ENCODE results near the gene C1QTNF1. TPM values are rescaled to one million over a fixed set of nuclear protein-coding genes. Genes with fewer than 3 reads are reported as not detected.

Gene C1QTNF1
- total RNA-seq, 1 donor, result 13.8 TPM

DNA sequence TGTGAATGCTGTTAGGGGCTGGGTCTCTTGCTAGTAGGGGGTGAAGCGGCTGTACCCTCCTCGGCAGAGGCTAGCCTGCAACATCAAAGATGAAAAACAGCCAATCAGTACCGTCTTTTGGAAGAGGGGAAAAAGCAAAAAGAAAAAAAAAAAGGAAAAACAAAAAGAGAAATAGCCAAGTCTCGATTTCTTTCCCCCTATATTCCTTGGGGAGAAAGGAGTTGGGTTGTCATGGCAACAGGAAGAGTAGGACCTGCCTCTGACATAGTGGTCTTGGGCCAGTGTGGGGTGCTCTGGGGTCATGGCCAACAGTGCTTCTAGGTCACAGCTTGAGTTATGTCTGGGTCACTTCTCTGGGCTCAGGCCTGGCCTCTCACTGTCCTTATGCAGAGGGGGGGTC lies 68.6 kb downstream of the C1QTNF1 start:
- Histone ChIP-seq H3K9me3 (ENCODE audit: low read depth, low read length) (no peaks in the 10 kb centered on the region), H3K4me1 (ENCODE audit: insufficient read depth, low read length) (no peaks in the 10 kb centered on the region), H3K36me3 (ENCODE audit: insufficient read depth, low read length) (no peaks in the 10 kb centered on the region), H3K27ac (ENCODE audit: low read depth, low read length) (no peak overlapping the region), H3K27me3 (ENCODE audit: insufficient read depth, low read length) (peaks cover 32% of the 10 kb centered on the region), H4K20me1 (ENCODE audit: insufficient read depth, low read length) (peaks cover 9% of the 10 kb centered on the region), H3K4me2 (ENCODE audit: insufficient read depth, low read length) (no peak overlapping the region), H3K79me2 (ENCODE audit: insufficient read depth, low read length) (no peaks in the 10 kb centered on the region), H2AFZ (ENCODE audit: low read length) (no peak overlapping the region), H3K4me3 (ENCODE audit: insufficient read depth, low read length) (no peak overlapping the region)
- no peak for DNase-seq (ENCODE audit: insufficient read length, low spot score, missing footprints)
- TF ChIP-seq, protein P1, sequence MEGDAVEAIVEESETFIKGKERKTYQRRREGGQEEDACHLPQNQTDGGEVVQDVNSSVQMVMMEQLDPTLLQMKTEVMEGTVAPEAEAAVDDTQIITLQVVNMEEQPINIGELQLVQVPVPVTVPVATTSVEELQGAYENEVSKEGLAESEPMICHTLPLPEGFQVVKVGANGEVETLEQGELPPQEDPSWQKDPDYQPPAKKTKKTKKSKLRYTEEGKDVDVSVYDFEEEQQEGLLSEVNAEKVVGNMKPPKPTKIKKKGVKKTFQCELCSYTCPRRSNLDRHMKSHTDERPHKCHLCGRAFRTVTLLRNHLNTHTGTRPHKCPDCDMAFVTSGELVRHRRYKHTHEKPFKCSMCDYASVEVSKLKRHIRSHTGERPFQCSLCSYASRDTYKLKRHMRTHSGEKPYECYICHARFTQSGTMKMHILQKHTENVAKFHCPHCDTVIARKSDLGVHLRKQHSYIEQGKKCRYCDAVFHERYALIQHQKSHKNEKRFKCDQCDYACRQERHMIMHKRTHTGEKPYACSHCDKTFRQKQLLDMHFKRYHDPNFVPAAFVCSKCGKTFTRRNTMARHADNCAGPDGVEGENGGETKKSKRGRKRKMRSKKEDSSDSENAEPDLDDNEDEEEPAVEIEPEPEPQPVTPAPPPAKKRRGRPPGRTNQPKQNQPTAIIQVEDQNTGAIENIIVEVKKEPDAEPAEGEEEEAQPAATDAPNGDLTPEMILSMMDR (IDR thresholded peaks at IDR 0.05; ENCODE audit: extremely low read depth, low read depth, low read length), result no peak

DNA sequence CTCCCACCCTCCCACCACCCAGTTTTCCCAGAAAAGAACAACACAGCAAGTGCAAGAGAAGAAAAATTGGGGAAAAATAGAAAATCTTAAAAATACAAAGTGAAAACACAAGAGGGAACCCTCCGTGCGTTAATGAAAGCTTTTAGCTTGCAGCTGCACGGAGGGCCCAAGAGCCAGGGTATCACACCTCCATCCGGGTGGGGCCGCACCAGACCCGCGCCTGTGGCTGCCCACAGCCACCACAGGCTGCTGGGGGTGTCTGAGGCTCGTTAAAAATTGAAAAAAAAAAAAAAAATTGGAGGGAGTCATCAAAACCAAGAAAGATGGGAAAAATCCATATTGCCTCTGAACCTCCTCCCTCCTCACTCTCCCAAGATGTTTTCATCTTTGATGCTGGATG lies 69.3 kb downstream of the C1QTNF1 start:
- Histone ChIP-seq H3K4me1 (ENCODE audit: insufficient read depth, low read length) (no peaks in the 10 kb centered on the region), H3K36me3 (ENCODE audit: insufficient read depth, low read length) (no peaks in the 10 kb centered on the region), H2AFZ (ENCODE audit: low read length) (no peak overlapping the region), H3K79me2 (ENCODE audit: insufficient read depth, low read length) (no peaks in the 10 kb centered on the region), H3K9me3 (ENCODE audit: low read depth, low read length) (no peaks in the 10 kb centered on the region), H3K4me2 (ENCODE audit: insufficient read depth, low read length) (no peak overlapping the region), H4K20me1 (ENCODE audit: insufficient read depth, low read length) (peaks cover 6% of the 10 kb centered on the region), H3K27ac (ENCODE audit: low read depth, low read length) (no peak overlapping the region), H3K27me3 (ENCODE audit: insufficient read depth, low read length) (peaks cover 39% of the 10 kb centered on the region), H3K4me3 (ENCODE audit: insufficient read depth, low read length) (no peak overlapping the region)
- no peak for DNase-seq (ENCODE audit: insufficient read length, low spot score, missing footprints)
- TF ChIP-seq, protein P1 (IDR thresholded peaks at IDR 0.05; ENCODE audit: extremely low read depth, low read depth, low read length), result no peak

DNA sequence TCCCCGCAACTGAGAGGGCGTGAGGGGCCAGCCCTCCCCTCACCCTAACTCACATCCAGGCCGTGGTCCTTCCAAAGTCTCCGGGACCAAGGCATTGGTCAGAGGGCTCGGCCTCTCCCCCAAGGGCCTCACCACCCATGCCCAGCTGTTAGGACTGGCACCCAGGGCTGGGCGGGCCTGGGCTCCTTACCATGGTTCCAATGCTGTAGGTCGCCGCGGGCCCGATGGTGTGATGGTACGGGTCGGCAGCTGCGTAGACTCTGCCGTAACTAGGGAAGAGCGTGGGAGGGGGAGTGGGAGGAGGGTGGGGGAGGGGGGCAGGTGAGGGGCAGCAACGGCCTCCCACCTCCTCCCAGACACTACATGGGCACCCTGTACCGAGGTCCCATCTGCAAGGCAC lies 70.3 kb downstream of the C1QTNF1 start:
- Histone ChIP-seq H2AFZ (ENCODE audit: low read length) (no peak overlapping the region), H3K27ac (ENCODE audit: low read depth, low read length) (no peak overlapping the region), H3K27me3 (ENCODE audit: insufficient read depth, low read length) (peaks cover 46% of the 10 kb centered on the region)

DNA sequence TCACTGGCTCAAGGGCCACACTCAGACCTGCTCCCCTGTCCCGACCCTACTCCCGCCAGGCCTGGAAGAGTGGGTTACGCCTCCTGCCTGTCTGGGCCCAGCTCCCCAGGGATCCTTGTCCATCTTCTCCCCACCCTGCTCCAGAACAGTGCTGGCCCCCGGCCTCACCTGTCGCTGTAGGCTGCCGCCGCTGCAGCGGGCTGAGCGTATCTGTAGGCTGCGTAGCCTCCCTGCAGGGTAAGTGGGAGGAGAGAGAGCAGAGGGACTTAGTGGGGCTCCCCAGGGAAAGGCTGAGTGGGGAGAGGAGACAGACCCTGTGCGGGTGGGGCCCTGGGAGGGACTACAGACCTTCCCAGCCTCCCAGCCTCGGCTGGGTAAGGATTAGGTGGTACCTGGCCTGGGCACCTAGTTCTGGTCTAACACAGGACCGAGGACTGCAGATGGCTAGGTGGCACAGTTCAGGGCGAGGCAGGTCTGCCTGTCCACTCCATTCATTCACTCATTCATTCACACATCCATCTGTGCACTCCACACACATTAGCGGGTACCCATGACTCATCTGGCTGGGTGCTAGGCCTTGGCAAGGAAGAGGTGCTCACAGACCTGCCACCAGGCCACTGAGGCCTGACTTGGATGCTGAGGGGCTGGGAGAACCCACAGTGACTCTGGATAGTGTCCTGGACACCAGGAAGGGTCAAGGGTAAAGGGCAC lies 71.5 kb downstream of the C1QTNF1 start:
- H2AFZ ChIP-seq (ENCODE audit: low read length), result no peak overlapping the region
- no peaks in the 10 kb centered on the region for H4K20me1 ChIP-seq (ENCODE audit: insufficient read depth, low read length)
- H3K4me3 ChIP-seq (ENCODE audit: insufficient read depth, low read length), result no peak overlapping the region
- no peaks in the 10 kb centered on the region for H3K79me2 ChIP-seq (ENCODE audit: insufficient read depth, low read length)
- no peak for DNase-seq (ENCODE audit: insufficient read length, low spot score, missing footprints)
- no peaks in the 10 kb centered on the region for H3K36me3 ChIP-seq (ENCODE audit: insufficient read depth, low read length)
- no peak overlapping the region for H3K4me2 ChIP-seq (ENCODE audit: insufficient read depth, low read length)
- H3K27ac ChIP-seq (ENCODE audit: low read depth, low read length), result no peak overlapping the region
- H3K27me3 ChIP-seq (ENCODE audit: insufficient read depth, low read length), result peaks cover 56% of the 10 kb centered on the region
- H3K4me1 ChIP-seq (ENCODE audit: insufficient read depth, low read length), result no peaks in the 10 kb centered on the region
- TF ChIP-seq, protein P1 (IDR thresholded peaks at IDR 0.05; ENCODE audit: extremely low read depth, low read depth, low read length), result no peak
- H3K9me3 ChIP-seq (ENCODE audit: low read depth, low read length), result no peaks in the 10 kb centered on the region

More for the DNA sequence above, 70.3 kb downstream of the C1QTNF1 start:
- H3K4me3 ChIP-seq (ENCODE audit: insufficient read depth, low read length), result no peak overlapping the region
- H3K4me1 ChIP-seq (ENCODE audit: insufficient read depth, low read length), result no peaks in the 10 kb centered on the region
- H3K9me3 ChIP-seq (ENCODE audit: low read depth, low read length), result no peaks in the 10 kb centered on the region
- no peaks in the 10 kb centered on the region for H3K36me3 ChIP-seq (ENCODE audit: insufficient read depth, low read length)
- TF ChIP-seq, protein P1 (IDR thresholded peaks at IDR 0.05; ENCODE audit: extremely low read depth, low read depth, low read length), result no peak
- no peaks in the 10 kb centered on the region for H3K79me2 ChIP-seq (ENCODE audit: insufficient read depth, low read length)
- DNase-seq (ENCODE audit: insufficient read length, low spot score, missing footprints), result no peak
- H3K4me2 ChIP-seq (ENCODE audit: insufficient read depth, low read length), result no peak overlapping the region
- H4K20me1 ChIP-seq (ENCODE audit: insufficient read depth, low read length), result no peaks in the 10 kb centered on the region
